T-helper 17 cell (primary cell): ENCODE results near the gene CYP27C1. TPM values are rescaled to one million over a fixed set of nuclear protein-coding genes. Genes with fewer than 3 reads are reported as not detected.
"Not testable (repeated sequence)": the region's sequence is repeated elsewhere in the genome, so short reads cannot be mapped to it uniquely, and the experiment has no call there.

Source experiments
- ATAC-seq: fragments of 150-1000 bp; cut with Tn5 transposase; 2 replicates; pipeline ENCODE4 v1.10.0; 2021; ENCODE audit warnings: mild to moderate bottlenecking, moderate library complexity
- DNase-seq, 3 donors: peaks; one replicate each; pipeline versions ENCODE4 v3.0.0 to v3.0.0-alpha.2; 2020 to 2021
- H3K9me3 ChIP-seq: one replicate; pipeline ENCODE4 v1.7.0; 2013; ENCODE audit warnings: low read length, mild to moderate bottlenecking; ENCODE audit not compliant: control insufficient read depth, poor library complexity, severe bottlenecking
- H3K27ac Mint-ChIP-seq: one replicate; pipeline ENCODE4 v1.8.0; 2022; ENCODE audit warnings: mild to moderate bottlenecking, moderate library complexity, mixed read lengths
- H3K27me3 Mint-ChIP-seq: one replicate; pipeline ENCODE4 v1.8.0; 2022; ENCODE audit warnings: mixed read lengths
- H3K36me3 Mint-ChIP-seq: one replicate; pipeline ENCODE4 v1.8.0; 2022; ENCODE audit warnings: low read depth, mixed read lengths
- H3K4me1 Mint-ChIP-seq: one replicate; pipeline ENCODE4 v1.8.0; 2022; ENCODE audit warnings: mild to moderate bottlenecking, mixed read lengths
- H3K4me3 Mint-ChIP-seq: one replicate; pipeline ENCODE4 v1.8.0; 2022; ENCODE audit warnings: mild to moderate bottlenecking, moderate library complexity, mixed read lengths
- total RNA-seq, 4 donors: library from RNA in 2 of 4; stranded (reverse) in 2 of 4; gene quantifications; one replicate each; pipeline ENCODE4 v1.2.3 and lab custom pipeline; 2022 to 2026

Gene CYP27C1
- total RNA-seq, 2 donors from 2014 or later = not detected

DNA sequence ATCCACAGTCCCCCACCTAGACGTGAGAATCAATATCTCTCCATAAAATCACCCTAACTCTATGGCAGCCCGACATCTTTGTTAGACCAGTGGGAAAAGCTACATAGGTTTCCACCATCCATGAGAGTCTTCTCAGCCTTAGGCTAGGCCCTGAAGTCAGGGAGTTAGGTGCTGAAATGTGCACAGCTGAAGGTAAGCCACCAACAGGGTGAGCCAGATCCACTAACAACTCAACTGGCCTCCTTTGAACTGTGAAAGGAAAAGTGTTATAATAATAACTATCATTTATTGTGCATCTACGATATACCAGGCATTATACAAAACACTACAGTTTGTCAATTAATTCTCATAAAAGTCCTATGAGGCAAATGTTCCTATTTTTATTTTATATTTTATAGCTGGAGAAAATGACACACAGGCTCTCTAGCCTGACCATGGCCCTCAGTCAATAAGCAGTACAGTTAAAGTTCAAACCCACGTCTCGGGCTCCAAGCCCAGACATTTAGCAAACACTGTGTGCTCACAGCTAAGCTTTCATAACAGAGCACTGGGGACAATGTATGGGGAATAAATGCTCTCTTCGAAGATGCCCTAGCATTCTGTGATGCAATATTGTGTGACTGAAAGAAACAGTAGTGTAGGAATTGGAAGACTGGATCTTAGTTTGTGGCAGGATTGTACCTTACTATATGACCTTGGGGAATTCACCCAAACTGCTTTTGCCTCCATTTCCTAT, 11.2 kb upstream of the CYP27C1 start:
- H3K9me3 ChIP-seq = peaks cover 2% of the 10 kb centered on the region
- Mint-ChIP-seq H3K4me1 (peaks cover 4% of the 10 kb centered on the region), H3K27me3 (peaks cover 17% of the 10 kb centered on the region), H3K4me3 (no peak overlapping the region), H3K36me3 (peaks cover 3% of the 10 kb centered on the region), H3K27ac (no peak overlapping the region)
- DNase-seq = no peak
- ATAC-seq = no peak

DNA sequence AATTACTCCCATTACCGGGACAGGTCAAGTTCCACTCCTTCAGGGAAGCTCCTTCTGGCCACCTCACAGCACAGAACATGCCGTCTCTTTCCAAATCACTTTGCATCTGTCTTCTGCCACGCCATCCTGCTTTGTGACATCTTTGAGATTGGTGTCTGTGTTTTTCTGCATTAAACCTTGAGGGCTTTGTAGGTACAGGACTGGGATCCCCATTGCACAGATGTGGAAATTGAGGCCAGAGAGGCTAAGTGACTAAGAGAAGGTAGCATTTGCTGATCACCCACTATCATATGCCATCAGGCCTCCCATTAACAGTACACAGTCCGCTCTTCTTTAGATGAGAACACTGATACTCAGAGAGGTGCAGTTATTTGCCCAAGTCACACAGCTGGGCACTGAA, 9.5 kb upstream of the CYP27C1 start:
- Mint-ChIP-seq H3K4me1 (peaks cover 4% of the 10 kb centered on the region), H3K27me3 (peaks cover 34% of the 10 kb centered on the region), H3K27ac (no peak overlapping the region), H3K4me3 (no peak overlapping the region), H3K36me3 (peaks cover 3% of the 10 kb centered on the region)
- DNase-seq (no peak), ATAC-seq (no peak)
- H3K9me3 ChIP-seq = peaks cover 2% of the 10 kb centered on the region

DNA sequence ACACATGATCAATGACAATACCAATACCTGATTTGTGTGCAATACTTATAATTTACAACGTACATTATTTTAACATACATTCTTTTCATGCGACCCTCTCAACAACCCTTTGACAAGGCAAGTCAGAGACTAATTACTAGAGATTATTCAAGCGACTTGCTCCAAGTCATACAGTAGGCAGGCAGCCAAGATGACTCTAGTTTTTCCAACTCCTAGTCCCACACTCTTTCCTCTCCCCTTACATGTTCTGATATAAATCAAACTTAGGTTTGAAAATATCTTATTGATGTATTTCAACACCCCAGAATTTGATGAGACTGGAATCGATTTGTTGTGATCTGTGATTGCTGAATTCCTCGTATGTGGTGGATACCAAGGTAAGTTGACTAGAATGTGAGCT, 8.0 kb upstream of the CYP27C1 start:
- peaks cover 3% of the 10 kb centered on the region for H3K36me3 Mint-ChIP-seq

GRCh38 chr2:127227264-127227660, 7.2 kb upstream of the CYP27C1 start:
- not testable (repeated sequence) for ATAC-seq, H3K4me3 Mint-ChIP-seq, H3K4me1 Mint-ChIP-seq, DNase-seq, H3K9me3 ChIP-seq, H3K27ac Mint-ChIP-seq, H3K36me3 Mint-ChIP-seq
- H3K27me3 Mint-ChIP-seq = peaks cover 50% of the 10 kb centered on the region

More for the DNA sequence above, 8.0 kb upstream of the CYP27C1 start:
- H3K4me1 Mint-ChIP-seq = peaks cover 5% of the 10 kb centered on the region
- ATAC-seq (no peak), DNase-seq (no peak)
- H3K9me3 ChIP-seq = peaks cover 2% of the 10 kb centered on the region
- H3K27me3 Mint-ChIP-seq = peaks cover 46% of the 10 kb centered on the region
- H3K4me3 Mint-ChIP-seq = no peak overlapping the region
- H3K27ac Mint-ChIP-seq = no peak overlapping the region

DNA sequence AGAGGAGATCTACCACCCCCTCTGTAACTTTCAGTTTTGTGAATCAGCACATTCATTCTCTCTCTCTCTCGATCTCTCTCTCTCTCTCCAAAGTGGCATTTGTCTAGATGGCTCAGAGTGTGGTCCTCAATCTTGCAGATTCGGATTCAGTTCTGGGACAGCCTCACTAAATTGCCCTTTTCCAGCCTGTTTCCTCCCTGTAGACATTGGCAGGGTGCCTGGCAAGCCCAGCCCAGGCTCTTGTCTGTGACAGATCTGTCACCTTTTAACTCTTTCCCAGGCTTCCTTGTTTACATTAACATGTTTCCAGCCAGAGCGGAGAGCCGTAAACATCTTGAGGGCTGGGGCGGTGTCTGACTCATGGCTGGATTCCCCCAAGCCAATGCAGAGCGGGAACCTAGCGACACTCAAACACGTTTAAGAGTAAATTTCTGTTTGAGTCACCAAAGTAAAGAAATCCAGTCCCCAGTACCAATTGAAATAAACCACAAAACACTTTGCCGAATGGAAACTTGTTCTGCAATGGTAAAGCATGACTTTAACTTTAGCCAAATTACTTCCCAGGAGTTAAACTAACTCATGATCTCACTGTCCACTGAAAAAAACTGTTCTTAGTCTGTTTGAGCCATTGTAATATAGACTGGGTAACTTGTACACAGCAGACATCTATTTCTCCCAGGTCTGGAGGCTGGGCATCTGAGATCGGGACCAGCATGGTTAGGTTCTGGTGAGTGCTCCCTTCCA, 6.6 kb upstream of the CYP27C1 start:
- Mint-ChIP-seq H3K36me3 (peaks cover 3% of the 10 kb centered on the region), H3K27ac (no peak overlapping the region), H3K4me1 (peaks cover 5% of the 10 kb centered on the region), H3K27me3 (peaks cover 50% of the 10 kb centered on the region), H3K4me3 (peak overlapping the region; percentile 31)
- DNase-seq (no peak), ATAC-seq (no peak)
- H3K9me3 ChIP-seq = peaks cover 2% of the 10 kb centered on the region

DNA sequence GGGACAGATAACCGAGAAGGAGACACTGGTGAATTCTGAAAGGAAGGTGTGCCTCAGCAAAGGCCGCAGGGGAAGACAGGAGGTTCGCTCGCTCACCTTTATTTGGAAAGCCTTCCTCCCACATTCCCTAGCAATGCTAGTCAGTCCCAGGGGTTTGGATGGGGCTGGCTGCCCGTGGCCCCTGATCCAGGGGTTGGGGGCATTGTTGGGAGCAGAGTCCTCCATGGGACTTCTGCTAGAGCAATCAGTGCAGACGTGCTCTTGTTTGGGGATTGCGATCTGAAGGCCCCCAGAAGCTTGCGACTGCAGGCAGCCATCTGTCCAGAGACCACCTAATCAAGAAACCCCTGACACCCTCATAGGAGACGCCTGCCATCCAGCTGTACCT, 6.0 kb upstream of the CYP27C1 start:
- peaks cover 3% of the 10 kb centered on the region for H3K36me3 Mint-ChIP-seq
- H3K4me3 Mint-ChIP-seq = peak overlapping the region; percentile 31
- DNase-seq = no peak
- H3K9me3 ChIP-seq = peaks cover 2% of the 10 kb centered on the region
- H3K27ac Mint-ChIP-seq = no peak overlapping the region
- no peak for ATAC-seq
- peaks cover 50% of the 10 kb centered on the region for H3K27me3 Mint-ChIP-seq
- H3K4me1 Mint-ChIP-seq = peaks cover 5% of the 10 kb centered on the region

- H3K9me3 ChIP-seq = peaks cover 2% of the 10 kb centered on the region
- Mint-ChIP-seq H3K27ac (no peak overlapping the region), H3K27me3 (peaks cover 56% of the 10 kb centered on the region), H3K4me3 (no peak overlapping the region), H3K4me1 (peaks cover 10% of the 10 kb centered on the region), H3K36me3 (peaks cover 6% of the 10 kb centered on the region)
- DNase-seq (no peak), ATAC-seq (no peak)
These were observed 5.3 kb upstream of the CYP27C1 start for GRCh38 chr2:127225186-127225960.

- H3K27ac Mint-ChIP-seq, H3K9me3 ChIP-seq, DNase-seq: not testable (repeated sequence)
These were observed 4.0 kb upstream of the CYP27C1 start for GRCh38 chr2:127224135-127224534.

DNA sequence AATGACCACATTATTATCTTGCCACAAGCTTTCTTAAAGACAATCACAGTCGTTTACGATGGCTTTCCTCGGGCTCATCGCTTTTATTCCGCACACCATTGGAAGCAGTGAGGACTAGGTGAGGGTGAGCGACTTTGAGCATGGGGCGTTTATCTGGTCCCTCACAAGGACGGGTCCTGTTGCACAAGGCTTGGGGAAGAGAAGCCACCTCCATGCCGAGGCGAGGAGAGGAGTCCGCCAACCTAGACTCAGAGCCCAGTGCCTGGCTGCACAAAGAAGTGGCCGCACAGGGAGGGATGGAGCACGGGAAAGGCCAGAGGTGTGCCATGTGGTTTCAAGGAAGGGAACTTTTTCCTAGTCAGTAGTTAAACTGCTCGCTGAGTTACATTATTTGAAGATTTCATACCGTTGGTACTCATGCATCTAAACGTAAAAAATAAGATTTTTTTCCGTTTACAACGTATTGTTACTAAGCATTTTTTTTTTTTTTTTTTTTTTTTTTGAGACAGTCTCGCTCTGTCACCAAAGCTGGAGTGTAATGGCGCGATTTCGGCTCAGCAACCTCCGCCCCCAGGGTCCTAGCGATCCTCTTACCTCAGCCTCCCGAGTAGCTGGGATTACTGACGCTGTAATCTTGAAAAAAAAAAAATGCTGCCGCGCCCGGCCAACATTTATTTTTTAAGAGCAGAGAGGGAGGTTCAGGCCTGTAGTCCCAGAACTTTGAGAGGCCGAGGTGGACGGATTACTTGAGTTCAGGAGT, 849 bp upstream of the CYP27C1 start:
- Mint-ChIP-seq H3K36me3 (peaks cover 8% of the 10 kb centered on the region), H3K4me1 (peaks cover 15% of the 10 kb centered on the region), H3K27me3 (peaks cover 74% of the 10 kb centered on the region), H3K4me3 (peak overlapping the region; percentile 85), H3K27ac (no peak overlapping the region)
- DNase-seq (no peak), ATAC-seq (no peak)
- no peaks in the 10 kb centered on the region for H3K9me3 ChIP-seq

More at GRCh38 chr2:127224135-127224534, 4.0 kb upstream of the CYP27C1 start:
- ATAC-seq, H3K36me3 Mint-ChIP-seq, H3K4me3 Mint-ChIP-seq: not testable (repeated sequence)
- H3K4me1 Mint-ChIP-seq = peaks cover 13% of the 10 kb centered on the region
- H3K27me3 Mint-ChIP-seq = peaks cover 64% of the 10 kb centered on the region

DNA sequence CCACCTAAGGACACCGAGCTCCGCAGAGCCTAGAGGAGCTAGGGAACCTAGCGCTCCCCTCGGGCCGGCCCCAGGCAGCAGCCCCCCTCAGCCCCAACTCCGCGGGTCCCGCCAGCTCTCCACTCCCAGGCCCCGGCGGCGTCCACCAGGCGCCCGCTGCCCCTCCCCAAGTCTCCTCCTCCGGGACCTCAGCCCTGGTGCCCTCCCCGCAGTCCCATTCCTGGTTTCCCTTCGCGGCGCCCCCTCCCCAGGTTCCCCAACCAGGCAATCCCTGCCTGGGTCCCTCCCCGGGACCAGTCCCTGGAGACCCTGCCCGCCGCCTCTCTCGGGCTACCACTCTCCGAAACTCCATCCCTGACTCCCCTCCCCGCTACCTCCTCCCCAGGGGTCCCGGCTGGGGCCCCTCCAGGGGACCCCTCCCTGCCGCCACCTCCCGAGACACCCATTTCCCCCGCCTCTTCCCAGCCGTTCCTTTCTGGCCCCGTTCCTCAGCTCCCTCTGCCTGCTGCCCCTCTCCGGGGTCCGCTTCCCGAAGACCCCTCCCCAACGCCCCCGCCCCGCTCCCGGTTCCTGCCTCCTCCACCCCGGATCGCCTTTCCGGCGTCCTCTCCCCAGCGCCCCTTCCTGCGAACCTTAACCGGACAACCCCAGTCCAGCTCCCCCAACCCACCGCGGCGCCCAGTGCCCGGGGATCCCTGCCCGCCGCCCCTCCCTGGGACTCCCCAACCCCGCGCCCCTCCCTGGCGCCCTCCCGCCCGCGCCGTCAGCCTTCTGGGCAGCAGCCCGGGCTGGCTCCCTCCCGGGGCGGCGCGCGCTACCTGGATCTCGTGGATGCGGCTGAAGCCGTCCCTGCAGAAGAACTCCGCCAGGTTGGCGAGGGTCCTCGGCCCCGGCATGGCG, 678 bp downstream of the CYP27C1 start:
- ATAC-seq = no peak
- Mint-ChIP-seq H3K4me1 (peaks cover 15% of the 10 kb centered on the region), H3K4me3 (peak overlapping the region; percentile 80), H3K27ac (no peak overlapping the region), H3K36me3 (peaks cover 8% of the 10 kb centered on the region), H3K27me3 (peaks cover 61% of the 10 kb centered on the region)
- no peak for DNase-seq
- no peaks in the 10 kb centered on the region for H3K9me3 ChIP-seq

DNA sequence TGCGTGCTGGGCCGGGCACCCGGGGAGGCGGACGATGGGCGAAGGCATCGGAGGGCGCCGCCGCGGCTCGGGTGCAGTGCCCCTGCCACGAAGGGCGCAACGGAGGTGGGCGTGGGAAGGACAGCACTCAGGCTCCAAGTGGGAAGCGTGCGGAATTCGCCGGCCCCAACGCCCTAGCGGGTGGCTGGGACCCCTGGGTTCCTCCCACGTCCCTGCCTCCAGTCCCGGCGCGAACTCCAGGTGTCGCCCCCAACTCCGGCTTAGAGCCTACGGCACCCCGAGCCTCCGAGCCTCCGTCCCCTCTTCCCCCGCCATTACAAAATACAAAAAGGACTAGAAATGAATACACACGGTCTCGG, 1.3 kb downstream of the CYP27C1 start:
- no peaks in the 10 kb centered on the region for H3K9me3 ChIP-seq
- DNase-seq (no peak), ATAC-seq (no peak)
- peaks cover 8% of the 10 kb centered on the region for H3K36me3 Mint-ChIP-seq
- no peak overlapping the region for H3K27ac Mint-ChIP-seq
- H3K4me1 Mint-ChIP-seq = peaks cover 15% of the 10 kb centered on the region
- peak overlapping the region; percentile 80 for H3K4me3 Mint-ChIP-seq
- peaks cover 55% of the 10 kb centered on the region for H3K27me3 Mint-ChIP-seq
